Right kidney (tissue), 1 donor: Measurements from ENCODE around the gene METTL25B.
"Not testable (repeated sequence)": the region's sequence is repeated elsewhere in the genome, so short reads cannot be mapped to it uniquely, and the experiment has no call there.

Experiments
- DNase-seq: peaks from one replicate; pipeline ENCODE4 v3.0.0-alpha.2; 2016

The METTL25B gene

DNA sequence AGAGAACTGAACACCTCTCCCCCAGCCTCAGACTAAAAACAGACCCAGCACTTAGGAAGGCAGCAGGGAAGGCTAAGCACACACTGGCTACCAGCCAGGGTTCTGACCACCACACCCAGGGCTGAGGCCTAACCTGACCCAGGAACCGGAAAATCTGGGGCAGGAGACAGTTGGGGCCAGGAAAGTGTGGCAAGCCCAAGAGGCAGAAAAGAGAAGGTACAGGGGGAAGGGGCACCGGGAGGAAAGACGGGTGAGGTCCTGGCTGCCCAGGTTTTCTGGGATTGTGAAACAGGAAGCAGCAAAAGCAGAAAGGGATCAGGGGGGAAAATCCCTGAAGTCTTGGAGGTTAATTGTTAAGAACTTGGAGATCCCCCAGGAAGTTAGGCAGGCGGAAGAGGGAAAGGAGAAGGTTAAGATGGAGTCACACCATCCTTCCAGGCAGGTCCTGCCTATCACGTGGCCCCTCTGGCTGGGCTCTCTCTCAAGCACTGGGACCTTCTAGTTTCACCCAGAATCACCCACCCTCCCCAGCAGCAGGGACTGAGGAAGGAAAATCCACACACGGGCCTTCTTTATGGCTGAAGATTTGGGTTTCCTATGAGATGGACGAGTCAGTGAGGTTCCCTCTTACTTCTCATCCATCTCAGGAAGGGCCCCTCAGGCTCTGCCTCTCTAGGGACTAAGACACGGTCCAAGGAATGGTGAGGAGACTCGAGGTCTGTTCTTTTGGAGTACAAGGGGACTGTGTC is 20.6 kb downstream of the METTL25B start:
- DNase-seq, result no peak

DNA sequence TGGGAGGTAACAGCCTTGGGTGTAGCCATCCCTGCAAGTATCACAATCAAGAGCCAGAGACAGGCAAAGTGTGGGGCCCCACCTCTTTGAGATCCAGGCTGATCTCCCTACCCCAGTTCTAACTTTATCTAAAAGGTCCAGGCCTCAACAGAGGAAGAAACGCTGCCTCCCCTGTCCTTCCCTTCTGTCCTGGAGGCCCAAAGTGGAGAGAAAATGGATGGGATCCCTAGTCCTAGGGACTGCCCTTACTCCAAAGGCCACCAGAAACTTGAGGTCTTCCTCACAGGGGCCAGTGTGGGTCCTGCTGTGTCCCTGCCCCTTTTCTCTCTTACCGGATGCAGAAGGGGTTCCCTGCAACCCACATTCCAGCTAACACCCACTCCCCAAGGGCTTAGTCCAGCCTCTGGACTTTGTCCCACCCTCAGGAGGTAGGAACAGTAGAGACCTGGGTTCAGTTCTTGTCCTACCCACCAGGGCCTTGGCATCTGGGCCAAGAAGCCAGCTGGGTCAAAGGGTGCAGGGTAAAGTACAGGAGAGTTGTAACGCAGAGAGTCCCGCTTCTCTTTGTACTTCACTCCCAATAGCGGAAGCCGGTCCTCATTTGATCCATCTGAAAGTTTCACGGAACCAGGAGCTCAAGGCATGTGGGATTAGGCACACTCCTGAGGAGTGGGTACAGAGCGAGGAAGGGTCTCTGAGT is 21.3 kb downstream of the METTL25B start:
- no peak for DNase-seq

GRCh38 chr1:156750191-156750672 is 22.0 kb downstream of the METTL25B start:
- DNase-seq, result peak; percentile 56

DNA sequence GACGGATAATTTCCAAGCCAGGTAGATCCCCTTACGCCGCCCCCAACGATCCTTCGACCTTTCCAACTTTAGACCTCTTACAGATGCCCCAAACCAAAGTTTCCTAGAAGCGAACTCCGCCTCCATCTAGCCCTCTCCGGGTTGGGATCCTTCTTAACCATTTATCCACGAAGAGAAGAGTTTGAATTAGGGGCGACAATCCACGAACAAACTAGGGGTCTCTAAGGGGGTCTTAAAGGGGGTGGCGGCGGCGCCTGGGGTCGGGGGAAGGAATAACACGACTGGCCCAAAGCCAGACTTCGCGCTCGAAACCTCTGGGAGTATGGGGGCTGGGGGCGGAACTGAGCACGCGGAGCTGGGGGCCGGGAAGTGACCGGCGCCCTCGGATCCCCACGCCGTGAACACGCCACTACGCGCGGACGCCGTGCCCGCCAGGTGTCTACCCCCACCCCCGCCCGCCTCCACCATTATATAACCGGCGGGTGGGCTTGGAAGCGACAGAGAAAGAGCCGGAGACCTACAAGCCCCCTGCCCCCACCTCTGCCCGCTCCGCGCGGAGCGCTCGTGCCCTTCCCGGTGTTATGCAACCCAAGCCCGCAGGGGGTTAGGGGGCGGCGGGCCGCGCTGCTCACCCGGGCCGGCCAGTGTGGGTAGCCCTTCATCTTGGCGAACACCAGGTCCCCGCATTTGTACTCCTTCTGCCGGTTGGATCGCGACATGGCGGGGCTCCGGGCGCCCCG is 22.6 kb downstream of the METTL25B start:
- peak; percentile 79 for DNase-seq

GRCh38 chr1:156751451-156751756 is 23.1 kb downstream of the METTL25B start, which contains the start of gene HDGF:
TSS of gene HDGF (minus strand) at chr1:156751675. CDS start at chr1:156751429, 246 bp downstream.
- no peak for DNase-seq

- DNase-seq, result peak; percentile 83
Measured at GRCh38 chr1:156751757-156752481, 23.6 kb downstream of the METTL25B start.

- DNase-seq, result no peak
Measured at GRCh38 chr1:156752843-156753482, 24.7 kb downstream of the METTL25B start.

- no peak for DNase-seq
Measured at GRCh38 chr1:156754219-156754618, 25.9 kb downstream of the METTL25B start.

GRCh38 chr1:156755527-156755950 is 27.3 kb downstream of the METTL25B start:
- DNase-seq, result no peak

DNA sequence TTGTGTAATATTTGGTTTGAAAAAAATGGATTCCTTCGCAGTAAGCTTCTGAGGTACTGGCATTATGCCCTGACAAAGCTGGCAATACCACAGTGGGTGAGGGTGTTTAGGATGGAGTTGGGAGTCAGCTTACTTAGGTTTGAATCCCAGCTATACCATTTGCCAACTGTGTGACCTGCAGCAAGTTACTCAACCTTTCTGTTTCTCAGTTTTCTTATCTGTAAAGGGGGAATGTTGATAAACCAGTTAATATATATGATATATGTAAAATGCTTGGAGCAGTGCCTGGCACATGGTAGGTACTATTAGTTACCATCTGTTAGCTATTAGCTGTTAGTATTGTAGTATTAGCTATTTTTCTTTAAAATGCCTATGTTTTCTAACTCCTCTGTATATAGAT is 28.1 kb downstream of the METTL25B start:
- DNase-seq, result no peak

DNA sequence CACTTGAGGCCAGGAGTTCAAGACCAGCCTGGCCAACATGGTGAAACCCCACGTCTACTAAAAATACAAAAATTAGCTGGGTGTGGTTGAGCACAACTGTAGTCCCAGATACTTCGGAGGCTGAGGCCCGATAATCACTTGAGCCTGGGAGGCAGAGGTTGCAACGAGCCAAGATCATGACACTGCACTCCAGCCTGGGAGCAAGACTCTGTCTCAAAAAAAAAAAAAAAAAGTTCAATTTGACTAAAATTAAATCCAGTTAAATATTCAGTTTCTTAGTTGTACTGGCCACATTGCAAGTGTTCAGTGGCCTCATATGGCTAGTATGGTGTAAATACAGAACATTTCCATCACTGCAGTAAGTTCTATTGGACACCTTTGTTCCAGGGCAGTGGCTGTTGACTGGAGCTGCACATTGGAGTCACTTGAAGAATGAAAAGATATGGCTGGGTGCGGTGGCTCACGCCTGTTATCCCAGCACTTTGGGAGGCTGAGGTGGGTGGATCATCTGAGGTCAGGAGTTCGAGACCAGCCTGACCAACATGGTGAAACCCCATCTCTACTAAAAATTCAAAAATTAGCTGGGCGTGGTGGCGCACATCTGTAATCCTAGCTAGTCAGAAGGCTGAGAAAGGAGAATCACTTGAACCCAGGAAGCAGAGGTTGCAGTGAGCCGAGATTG is 29.4 kb downstream of the METTL25B start:
- DNase-seq, result not testable (repeated sequence)

- DNase-seq, result no peak
Measured at GRCh38 chr1:156760092-156760795, 32.0 kb downstream of the METTL25B start.

DNA sequence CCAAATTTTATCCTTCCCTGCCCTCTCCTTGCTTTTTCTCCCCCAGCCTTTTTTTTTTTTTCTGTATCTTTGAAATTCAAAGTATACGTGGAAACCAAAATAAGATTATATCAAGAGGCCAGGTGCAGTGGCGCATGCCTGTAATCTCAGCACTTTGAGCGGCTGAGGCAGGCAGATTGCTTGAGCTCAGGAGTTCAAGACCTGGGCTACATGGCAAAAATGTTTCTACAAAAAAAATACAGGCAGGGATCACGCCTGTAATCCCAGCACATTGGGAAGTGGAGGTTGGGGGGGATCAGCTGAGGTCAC is 32.5 kb downstream of the METTL25B start:
- no peak for DNase-seq

DNA sequence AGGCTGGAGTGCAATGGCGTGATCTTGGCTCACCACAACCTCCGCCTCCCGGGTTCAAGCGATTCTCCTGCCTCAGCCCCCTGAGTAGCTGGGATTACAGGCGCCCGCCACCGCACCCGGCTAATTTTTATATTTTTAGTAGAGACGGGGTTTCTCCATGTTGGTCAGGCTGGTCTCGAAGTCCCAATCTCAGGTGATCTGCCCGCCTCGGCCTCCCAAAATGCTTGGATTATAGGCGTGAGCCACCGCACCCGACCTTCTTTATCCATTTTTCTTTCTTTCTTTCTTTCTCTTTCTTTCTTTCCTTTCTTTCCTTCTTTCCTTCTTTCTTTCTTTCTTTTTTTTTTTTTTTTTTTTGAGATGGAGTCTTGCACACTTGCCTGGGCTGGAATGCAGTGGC is 36.9 kb downstream of the METTL25B start:
- DNase-seq, result not testable (repeated sequence)

DNA sequence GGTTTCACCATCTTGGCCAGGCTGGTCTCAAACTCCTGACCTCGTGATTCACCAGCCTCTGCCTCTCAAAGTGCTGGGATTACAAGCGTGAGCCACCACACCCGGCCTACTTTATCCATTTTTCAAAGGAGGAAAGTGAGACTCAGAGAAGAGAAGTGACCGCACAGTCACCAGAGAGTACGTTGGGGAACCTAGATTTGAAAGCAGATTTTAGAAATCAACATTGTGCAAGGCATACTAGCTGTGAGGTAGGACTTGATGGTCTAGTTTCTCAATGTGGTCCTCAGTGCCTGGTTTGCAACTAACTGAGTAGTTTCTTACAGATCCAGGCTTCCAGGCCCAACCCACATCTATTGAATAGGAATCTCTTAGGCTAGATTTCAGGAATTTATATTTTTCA is 37.4 kb downstream of the METTL25B start:
- no peak for DNase-seq

DNA sequence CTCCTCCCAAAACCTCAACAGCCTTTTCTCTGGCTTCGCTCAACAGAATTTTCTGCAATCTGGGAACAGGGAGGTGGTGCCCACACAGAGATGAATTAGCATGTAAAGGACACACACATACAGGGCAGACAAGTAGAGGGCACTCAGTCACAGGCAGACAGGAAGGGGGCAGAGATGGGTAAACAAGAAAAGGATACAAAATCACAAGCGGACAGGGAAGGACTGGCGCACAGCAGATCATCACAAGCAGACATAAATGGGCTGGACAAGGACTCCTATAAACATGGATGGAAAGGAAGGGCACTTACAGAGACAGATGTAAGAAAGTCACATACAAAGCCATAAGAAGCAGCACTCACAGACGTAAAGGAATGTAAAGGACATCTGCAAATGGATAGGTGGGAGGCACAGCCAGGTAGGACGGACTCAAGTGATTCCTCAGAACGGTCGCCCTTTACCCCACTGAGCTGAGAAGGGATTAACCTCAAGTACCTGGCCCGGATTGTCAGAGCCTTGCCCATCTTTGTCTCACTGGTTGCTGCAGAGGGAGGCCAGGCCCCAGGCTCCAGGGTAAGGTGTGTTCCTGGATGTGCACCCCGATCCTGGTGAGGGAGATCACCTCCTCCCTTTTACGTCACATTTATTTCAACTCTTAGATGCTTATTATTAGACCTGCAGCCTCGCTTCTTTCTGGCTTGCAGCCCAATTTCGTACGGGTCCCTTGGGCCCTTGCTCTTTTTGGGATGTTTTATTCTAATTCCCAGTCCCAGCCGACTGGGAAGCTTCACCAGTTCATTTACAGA is 38.2 kb downstream of the METTL25B start:
- peak; percentile 79 for DNase-seq

- DNase-seq, result peak; percentile 91
Measured at GRCh38 chr1:156767101-156767878, 39.0 kb downstream of the METTL25B start, which contains the start of gene PRCC. TSS of gene PRCC (plus strand) at chr1:156767535. CDS start at chr1:156767772, 237 bp downstream.

DNA sequence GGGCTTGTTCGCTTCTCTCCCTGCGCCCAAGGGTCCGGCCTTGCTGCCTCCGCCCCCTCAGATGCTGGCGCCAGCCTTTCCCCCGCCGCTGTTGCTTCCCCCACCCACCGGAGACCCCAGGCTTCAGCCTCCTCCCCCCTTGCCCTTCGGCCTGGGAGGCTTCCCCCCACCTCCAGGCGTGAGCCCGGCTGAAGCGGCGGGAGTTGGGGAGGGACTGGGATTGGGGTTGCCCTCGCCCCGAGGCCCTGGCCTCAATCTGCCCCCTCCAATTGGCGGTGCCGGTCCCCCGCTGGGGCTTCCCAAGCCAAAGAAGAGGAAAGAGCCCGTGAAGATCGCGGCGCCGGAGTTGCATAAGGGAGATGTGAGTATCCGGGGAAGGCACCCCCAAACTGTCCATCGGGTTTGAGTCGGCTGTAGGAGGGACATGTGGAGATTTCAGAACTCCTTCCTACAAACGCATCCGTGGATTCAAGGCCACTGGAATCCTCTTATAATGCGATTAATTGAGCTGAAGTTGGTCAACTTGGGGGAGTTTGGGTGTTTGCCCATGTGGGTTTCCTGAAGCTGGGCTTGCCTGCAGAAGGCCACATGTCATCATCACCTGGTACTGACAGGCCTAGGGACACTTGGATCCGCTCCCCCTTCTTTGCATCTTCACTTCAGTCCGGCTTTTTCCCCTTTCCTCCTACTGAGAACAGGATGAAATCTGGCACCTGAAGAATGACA is 39.8 kb downstream of the METTL25B start:
- peak; percentile 49 for DNase-seq
